ENCODE data around the gene UCN. TPM values are rescaled to one million over a fixed set of nuclear protein-coding genes. Genes with fewer than 3 reads are reported as not detected.

UCN gene
- total RNA-seq, 1 donor from 2014 or later: not detected

GRCh38 chr2:27263287-27264252 is 44.7 kb downstream of the UCN start:
- Histone ChIP-seq H3K4me3 (peak overlapping the region; percentile 59 to 67), H3K36me3 (no peaks in the 10 kb centered on the region), H3K9me3 (no peaks in the 10 kb centered on the region), H3K27ac (no peak overlapping the region), H3K27me3 (peaks cover 19% of the 10 kb centered on the region), H3K4me1 (peaks cover 9 to 29% of the 10 kb centered on the region in 2 donors)
- intact Hi-C loops (cut with DNase I): no loop called here
- no peak for TF ChIP-seq CTCF (IDR thresholded peaks at IDR 0.05)
- DNase-seq (ENCODE audit: low spot score in 2 of 2): no peak

- Histone ChIP-seq H3K27ac (no peak within 1 kb of the TSS), H3K9me3 (no peaks in the 10 kb centered on the region), H3K36me3 (no peaks in the 10 kb centered on the region), H3K27me3 (peaks cover 19% of the 10 kb centered on the region), H3K4me3 (peak within 1 kb of the TSS; percentile 59 to 67), H3K4me1 (peaks cover 9 to 29% of the 10 kb centered on the region in 2 donors)
- DNase-seq (ENCODE audit: low spot score in 2 of 2): peak in 1 of 2 donors; percentile 69
- TF ChIP-seq CTCF (IDR thresholded peaks at IDR 0.05): no peak
- intact Hi-C loops (cut with DNase I): no loop called here
These were observed 45.6 kb downstream of the UCN start, which contains the start of gene SLC30A3 for GRCh38 chr2:27262379-27263286. Gene SLC30A3, minus strand, starts transcription at chr2:27263047. Its CDS starts 141 bp downstream, at chr2:27262906.

- Histone ChIP-seq H3K4me3 (peak overlapping the region; percentile 59 to 67), H3K27me3 (peaks cover 19% of the 10 kb centered on the region), H3K27ac (no peak overlapping the region), H3K36me3 (no peaks in the 10 kb centered on the region), H3K4me1 (peaks cover 9 to 29% of the 10 kb centered on the region in 2 donors), H3K9me3 (no peaks in the 10 kb centered on the region)
- intact Hi-C loops (cut with DNase I): no loop called here
- no peak for DNase-seq (ENCODE audit: low spot score in 2 of 2)
- TF ChIP-seq CTCF (IDR thresholded peaks at IDR 0.05): no peak
These were observed 46.3 kb downstream of the UCN start for GRCh38 chr2:27261926-27262298.

GRCh38 chr2:27261241-27261925 is 46.9 kb downstream of the UCN start:
- no peak overlapping the region for H3K27ac ChIP-seq
- H3K36me3 ChIP-seq: no peaks in the 10 kb centered on the region
- intact Hi-C loops (cut with DNase I): no loop called here
- H3K4me1 ChIP-seq: peaks cover 9 to 29% of the 10 kb centered on the region in 2 donors
- H3K9me3 ChIP-seq: no peaks in the 10 kb centered on the region
- no peak for TF ChIP-seq CTCF (IDR thresholded peaks at IDR 0.05)
- DNase-seq (ENCODE audit: low spot score in 2 of 2): no peak
- peaks cover 19% of the 10 kb centered on the region for H3K27me3 ChIP-seq
- H3K4me3 ChIP-seq: peak overlapping the region; percentile 59 to 67

- intact Hi-C loops (cut with DNase I): no loop called here
- Histone ChIP-seq H3K36me3 (no peaks in the 10 kb centered on the region), H3K4me1 (peaks cover 12 to 15% of the 10 kb centered on the region in 2 donors), H3K9me3 (no peaks in the 10 kb centered on the region), H3K4me3 (no peak overlapping the region), H3K27me3 (peaks cover 10% of the 10 kb centered on the region), H3K27ac (no peak overlapping the region)
- no peak for TF ChIP-seq CTCF (IDR thresholded peaks at IDR 0.05)
- no peak for DNase-seq (ENCODE audit: low spot score in 2 of 2)
These were observed 50.2 kb downstream of the UCN start for GRCh38 chr2:27258051-27258450.
